GM12865 (cell line): ENCODE results near the gene BFSP1.
A peak's percentile ranks its signal among the peaks of the same experiment; 100 is the strongest.

Experiments used
- DNase-seq: peaks from one replicate; pipeline ENCODE4 v3.0.0; 2010; ENCODE audit warnings: low read depth
- H3K4me3 ChIP-seq: 2 replicates; pipeline ENCODE4 v1.5.1; 2011; ENCODE audit warnings: mild to moderate bottlenecking, low read depth, low read length, control low read depth
- CTCF ChIP-seq: IDR thresholded peaks from 2 replicates; pipeline ENCODE4 v1.5.1; 2011; ENCODE audit warnings: low read length, control low read depth, low read depth, inconsistent platforms; ENCODE audit not compliant: insufficient read depth; ENCODE audit errors: missing control alignments

The BFSP1 gene

DNA sequence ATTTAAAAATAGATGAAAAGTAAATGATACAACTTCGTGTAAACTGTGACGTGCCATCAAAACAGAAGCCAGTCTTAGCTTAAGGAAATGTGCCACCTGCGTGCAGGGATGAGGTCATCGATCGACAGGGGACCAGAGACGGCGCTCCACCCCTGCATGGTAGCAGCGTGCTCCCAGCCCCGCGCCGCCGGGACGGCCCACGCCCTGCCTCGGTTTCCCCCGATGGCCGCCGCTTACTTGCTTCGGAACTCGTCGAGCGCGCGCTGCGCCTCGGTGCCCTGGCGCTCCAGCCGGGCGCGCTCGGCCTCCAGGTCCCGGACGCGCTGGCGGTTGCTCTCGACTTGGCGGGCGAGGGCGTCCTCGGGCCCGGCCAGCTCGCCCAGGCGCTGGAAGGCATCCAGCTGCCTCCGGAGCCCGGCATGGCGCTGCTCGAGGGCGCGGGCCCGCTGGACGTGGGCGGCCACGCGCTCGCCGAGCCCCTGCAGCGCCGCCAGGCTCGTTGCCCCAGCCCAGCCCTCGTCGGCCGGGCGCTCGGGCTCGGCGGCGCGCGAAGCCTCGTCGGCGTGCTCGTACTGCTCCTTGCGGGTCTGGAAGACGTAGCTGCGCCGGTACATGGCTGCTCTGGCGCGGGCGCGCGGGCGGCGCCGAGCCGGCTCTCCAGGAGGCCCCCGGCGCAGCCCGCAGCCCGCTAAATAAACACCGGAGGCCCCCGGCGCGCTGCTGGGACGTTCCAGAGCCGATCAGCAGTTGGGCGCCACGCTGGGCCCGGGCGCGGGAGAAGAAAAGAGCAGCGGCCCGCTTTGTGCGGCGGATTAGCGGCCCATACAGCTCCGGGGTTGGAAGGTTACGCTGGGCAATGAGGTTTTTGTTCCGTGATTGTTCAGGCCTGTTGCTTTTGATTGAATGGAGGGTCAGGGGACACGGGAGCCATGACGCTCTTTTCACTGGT is at the start of gene BFSP1:
Gene BFSP1, minus strand, starts transcription at position 664 of the 949 bp plus-strand sequence. Its CDS starts 50 bp downstream, at position 614.
- H3K4me3 ChIP-seq: peak within 1 kb of the TSS; percentile 37
- peak; percentile 60 for DNase-seq
- TF ChIP-seq CTCF: no peak

DNA sequence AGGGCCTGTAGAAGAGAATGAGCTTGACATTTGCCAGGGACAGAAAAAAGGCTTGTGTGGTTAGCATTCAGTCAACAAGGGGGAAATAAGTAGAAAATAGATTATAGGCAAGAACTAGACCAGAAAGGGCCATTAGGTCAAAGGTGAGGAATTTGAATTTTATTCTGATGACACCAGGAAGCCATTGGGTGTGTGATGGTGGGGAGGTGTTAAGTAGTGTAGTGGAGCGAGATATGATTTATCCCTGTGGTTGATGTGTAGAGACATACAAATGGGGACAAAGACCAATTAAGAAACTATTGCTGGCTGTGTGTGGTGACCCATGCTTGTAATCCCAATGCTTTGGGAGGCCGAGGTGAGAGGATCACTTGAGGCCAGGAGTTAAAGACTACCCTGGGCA is 49.7 kb upstream of the BFSP1 start:
- no peak for TF ChIP-seq CTCF
- H3K4me3 ChIP-seq: no peak overlapping the region
- DNase-seq: no peak

- H3K4me3 ChIP-seq: no peak overlapping the region
- no peak for DNase-seq
- TF ChIP-seq CTCF: no peak
These were observed 48.3 kb upstream of the BFSP1 start for GRCh38 chr20:17579369-17580039.

GRCh38 chr20:17576215-17576614 is 45.0 kb upstream of the BFSP1 start:
- no peak for TF ChIP-seq CTCF
- no peak overlapping the region for H3K4me3 ChIP-seq
- DNase-seq: no peak

DNA sequence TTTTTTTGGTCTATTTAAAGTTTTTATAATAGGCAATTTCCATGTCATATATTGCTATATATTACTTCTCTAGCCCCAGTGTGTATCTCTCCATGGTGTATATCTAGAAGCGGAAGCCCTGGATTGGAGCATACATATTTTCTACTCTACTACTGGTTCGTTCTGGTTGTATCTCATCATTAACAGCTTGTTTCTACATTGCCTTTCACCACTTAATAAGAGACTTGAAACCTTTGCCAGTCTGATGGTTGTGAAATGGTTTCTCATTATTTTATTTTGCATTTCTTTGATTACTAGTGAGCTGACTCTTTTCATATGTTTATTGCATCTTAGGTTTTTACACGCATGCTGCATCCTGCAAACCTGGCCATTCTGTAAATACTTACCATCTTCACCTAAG is 42.3 kb upstream of the BFSP1 start:
- H3K4me3 ChIP-seq: no peak overlapping the region
- no peak for TF ChIP-seq CTCF
- DNase-seq: no peak

DNA sequence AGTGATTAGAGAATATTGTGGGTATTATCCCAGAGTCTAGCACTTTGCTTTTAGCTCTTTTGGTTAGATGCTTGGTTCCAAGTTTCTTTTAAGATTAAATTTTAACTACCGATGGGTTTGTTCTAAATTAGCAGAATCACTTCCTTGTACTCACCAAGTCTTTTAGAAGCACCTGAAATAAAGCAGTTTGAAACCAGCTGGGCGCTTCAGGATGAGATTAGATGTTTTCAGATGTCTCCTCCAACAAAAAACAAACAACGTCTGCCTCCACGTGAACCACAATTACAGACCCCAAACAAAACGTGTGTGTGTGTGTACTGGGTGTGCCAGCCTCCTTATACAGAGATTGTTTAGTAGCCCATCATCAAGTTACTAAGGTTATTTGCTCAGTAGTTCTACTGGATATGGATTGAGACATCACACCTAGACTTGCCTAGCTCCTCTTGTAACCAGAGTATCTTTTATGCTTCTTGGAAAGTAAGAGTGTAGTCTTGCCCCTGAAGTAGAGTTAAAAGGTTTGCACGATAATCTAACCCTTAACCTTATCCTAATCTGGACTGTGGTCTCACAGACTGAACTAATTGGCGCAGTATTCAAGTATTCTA is 41.0 kb upstream of the BFSP1 start:
- TF ChIP-seq CTCF: no peak
- no peak for DNase-seq
- no peak overlapping the region for H3K4me3 ChIP-seq
